Measurements from ENCODE around the gene PRKN.
A peak's percentile ranks its signal among the peaks of the same experiment; 100 is the strongest.
"Not testable (repeated sequence)": the region's sequence is repeated elsewhere in the genome, so short reads cannot be mapped to it uniquely, and the experiment has no call there.

PRKN gene

GRCh38 chr6:162448294-162448693 is 279.3 kb downstream of the PRKN start:
- no peak for DNase-seq (ENCODE audit: low spot score)

- peak; percentile 78 for DNase-seq (ENCODE audit: low spot score)
Observed at GRCh38 chr6:162443101-162443500, 284.5 kb downstream of the PRKN start.

GRCh38 chr6:162442687-162443086 is 284.9 kb downstream of the PRKN start:
- peak; percentile 13 for DNase-seq (ENCODE audit: low spot score)

GRCh38 chr6:162441991-162442390 is 285.6 kb downstream of the PRKN start:
- no peak for DNase-seq (ENCODE audit: low spot score)

- DNase-seq (ENCODE audit: low spot score): no peak
Observed at GRCh38 chr6:162438980-162439379, 288.6 kb downstream of the PRKN start.

GRCh38 chr6:162435071-162435470 is 292.5 kb downstream of the PRKN start:
- no peak for DNase-seq (ENCODE audit: low spot score)

GRCh38 chr6:162421004-162421403 is 306.6 kb downstream of the PRKN start:
- no peak for DNase-seq (ENCODE audit: low spot score)

- no peak for DNase-seq (ENCODE audit: low spot score)
Observed at GRCh38 chr6:162416831-162417537, 310.6 kb downstream of the PRKN start.

GRCh38 chr6:162416307-162416706 is 311.3 kb downstream of the PRKN start:
- no peak for DNase-seq (ENCODE audit: low spot score)

GRCh38 chr6:162409741-162410691 is 317.6 kb downstream of the PRKN start:
- DNase-seq (ENCODE audit: low spot score): no peak

- DNase-seq (ENCODE audit: low spot score): no peak
Observed at GRCh38 chr6:162408826-162409535, 318.6 kb downstream of the PRKN start.

- no peak for DNase-seq (ENCODE audit: low spot score)
Observed at GRCh38 chr6:162404951-162405350, 322.6 kb downstream of the PRKN start.

- no peak for DNase-seq (ENCODE audit: low spot score)
Observed at GRCh38 chr6:162403031-162403430, 324.5 kb downstream of the PRKN start.

- no peak for DNase-seq (ENCODE audit: low spot score)
Observed at GRCh38 chr6:162395181-162395580, 332.4 kb downstream of the PRKN start.

GRCh38 chr6:162390961-162391811 is 336.4 kb downstream of the PRKN start:
- not testable (repeated sequence) for DNase-seq (ENCODE audit: low spot score)

- no peak for DNase-seq (ENCODE audit: low spot score)
Observed at GRCh38 chr6:162389343-162390085, 338.1 kb downstream of the PRKN start.

- no peak for DNase-seq (ENCODE audit: low spot score)
Observed at GRCh38 chr6:162388383-162388777, 339.2 kb downstream of the PRKN start.

GRCh38 chr6:162387718-162388382 is 339.7 kb downstream of the PRKN start:
- DNase-seq (ENCODE audit: low spot score): no peak

- DNase-seq (ENCODE audit: low spot score): no peak
Observed at GRCh38 chr6:162385980-162386379, 341.6 kb downstream of the PRKN start.

GRCh38 chr6:162379757-162380409 is 347.7 kb downstream of the PRKN start:
- DNase-seq (ENCODE audit: low spot score): no peak

All from cerebellar cortex (tissue), 1 donor.